Stomach (tissue), 4 donors: ENCODE measurements around the gene TSPAN16.

ENCODE experiments used
- CTCF ChIP-seq, 7 experiments: fragments of 450-650 bp in 4 of 7; fragments of 200-600 bp in 3 of 7; sonication (generic) in 3 of 7; IDR thresholded peaks; one replicate each; pipeline ENCODE4 v1.5.1; 2016 to 2019; ENCODE audit warnings: antibody characterized with exemption in 7 of 7, control low read depth in 2 of 7, mild to moderate bottlenecking in 1 of 7
- EP300 ChIP-seq: sonication (generic); formaldehyde crosslinking; IDR thresholded peaks from one replicate; pipeline ENCODE4 v1.6.1; 2017; ENCODE audit warnings: antibody characterized with exemption
- POLR2A ChIP-seq, 4 donors: fragments of 450-650 bp; IDR thresholded peaks; one replicate each; pipeline ENCODE4 v1.6.1; 2016; ENCODE audit warnings: antibody characterized with exemption in 4 of 4, control low read depth in 2 of 4, mild to moderate bottlenecking in 1 of 4, moderate library complexity in 1 of 4
- POLR2AphosphoS5 ChIP-seq, 3 donors: sonication (generic); formaldehyde crosslinking; IDR thresholded peaks; one replicate each; pipeline ENCODE4 v1.6.1; 2016; ENCODE audit warnings: antibody characterized with exemption in 3 of 3

- no peak for TF ChIP-seq POLR2A (IDR thresholded peaks at IDR 0.05)
- TF ChIP-seq POLR2AphosphoS5 (IDR thresholded peaks at IDR 0.05) = no peak
- TF ChIP-seq CTCF (IDR thresholded peaks at IDR 0.05) = no peak
- TF ChIP-seq EP300 = no peak
Measured at GRCh38 chr19:11246941-11247340, 49.0 kb upstream of the TSPAN16 start.
